ENCODE data around the gene DDAH1.
"Not testable (repeated sequence)": the region's sequence is repeated elsewhere in the genome, so short reads cannot be mapped to it uniquely, and the experiment has no call there.

DDAH1 gene

DNA sequence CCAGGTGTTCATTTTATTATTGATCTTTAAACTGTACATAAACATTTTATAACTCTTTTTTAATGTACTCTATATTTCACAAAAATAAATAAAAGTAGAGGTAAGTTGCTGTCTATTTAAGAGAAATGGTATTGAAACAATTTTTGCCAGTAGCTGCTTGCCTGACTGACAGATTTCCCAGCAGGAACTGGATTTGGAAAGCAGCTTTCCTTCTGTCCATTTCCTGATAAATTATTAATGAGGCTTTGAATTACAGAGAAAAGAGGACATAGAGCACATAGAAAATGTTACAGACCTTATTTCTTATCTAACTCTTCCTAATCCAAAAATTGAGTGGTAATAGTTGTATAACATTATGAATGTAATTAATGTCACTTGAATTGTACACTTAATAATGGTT lies 108.8 kb downstream of the DDAH1 start:
- DNase-seq: no peak

DNA sequence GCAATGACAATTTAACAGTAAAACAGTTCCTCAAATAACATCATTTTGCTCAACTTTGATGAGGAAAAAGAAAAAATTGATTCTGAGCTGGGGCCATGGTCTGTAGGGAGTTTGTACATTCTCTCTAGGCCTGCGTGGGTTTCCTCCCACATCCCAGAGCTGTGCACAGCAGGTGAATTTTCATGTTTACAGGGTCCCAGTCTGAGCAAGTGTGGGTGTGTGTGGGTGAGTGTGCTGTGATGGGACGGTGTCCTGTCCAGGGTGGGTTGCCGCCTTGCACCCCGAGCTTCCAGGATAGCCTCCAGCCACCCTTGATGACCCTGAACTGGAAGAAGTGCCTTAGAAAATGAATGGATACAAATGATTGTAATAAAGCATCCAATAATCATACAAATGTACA lies 112.9 kb downstream of the DDAH1 start:
- DNase-seq: no peak

DNA sequence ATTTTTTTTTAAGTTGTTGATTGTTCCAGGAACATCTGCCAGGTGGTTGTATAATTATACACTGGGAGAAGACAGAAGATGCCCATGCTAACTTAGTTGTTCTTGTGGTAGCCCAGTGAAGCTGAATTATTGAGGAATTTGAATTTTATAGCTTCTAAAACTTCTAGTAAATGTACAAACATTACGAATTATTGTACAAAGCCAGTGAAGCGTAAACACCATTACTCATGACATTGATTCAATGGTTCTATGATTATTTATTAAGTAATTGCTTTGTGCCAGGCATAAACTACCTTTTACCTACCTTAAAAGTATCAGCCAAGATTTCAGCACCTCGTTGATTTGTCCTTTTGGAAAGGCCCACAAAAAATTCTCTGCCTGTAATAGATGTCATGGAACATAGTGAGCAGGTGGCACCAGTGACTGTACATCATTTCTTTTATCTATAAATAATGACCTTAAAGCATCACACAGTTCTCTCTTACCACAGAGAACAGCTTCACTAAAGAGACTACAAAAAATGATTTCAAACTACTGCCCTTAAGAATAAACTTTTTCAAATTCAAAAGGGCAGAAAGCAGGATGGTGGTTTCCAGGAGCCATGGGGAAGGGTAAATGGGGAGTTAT lies 113.6 kb downstream of the DDAH1 start:
- DNase-seq: no peak

- no peak for DNase-seq
These were observed 115.7 kb downstream of the DDAH1 start for GRCh38 chr1:85349224-85349623.

GRCh38 chr1:85347908-85348307 lies 117.1 kb downstream of the DDAH1 start:
- no peak for DNase-seq

DNA sequence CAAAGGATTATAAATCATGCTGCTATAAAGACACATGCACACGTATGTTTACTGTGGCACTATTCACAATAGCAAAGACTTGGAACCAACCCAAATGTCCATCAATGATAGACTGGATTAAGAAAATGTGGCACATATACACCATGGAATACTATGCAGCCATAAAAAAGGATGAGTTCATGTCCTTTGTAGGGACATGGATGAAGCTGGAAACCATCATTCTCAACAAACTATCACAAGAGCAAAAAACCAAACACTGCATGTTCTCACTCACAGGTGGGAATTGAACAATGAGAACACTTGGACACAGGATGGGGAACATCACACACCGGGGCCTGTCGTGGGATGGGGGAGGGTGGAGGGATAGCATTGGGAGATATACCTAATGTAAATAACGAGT lies 117.7 kb downstream of the DDAH1 start:
- not testable (repeated sequence) for DNase-seq

DNA sequence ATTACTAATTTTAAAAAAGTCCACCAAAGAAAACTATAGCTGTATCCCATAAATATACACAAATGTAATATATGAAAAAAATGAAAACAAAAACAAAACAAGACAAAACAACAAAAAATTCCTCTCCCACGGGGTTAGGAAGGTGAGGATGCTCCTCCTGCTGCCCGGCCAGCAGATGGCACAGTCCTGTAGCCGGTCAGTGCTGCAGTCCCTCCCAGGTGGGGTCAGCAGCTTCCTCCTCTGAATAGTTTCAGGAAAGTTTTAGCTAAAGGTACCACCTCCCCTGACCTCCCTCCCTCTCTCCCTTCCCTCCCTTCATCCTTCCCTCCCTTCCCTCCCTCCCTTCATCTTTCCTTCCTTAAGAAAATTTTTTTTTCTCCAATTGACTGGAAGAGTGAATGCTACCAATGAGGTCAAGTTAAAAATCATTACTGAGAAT lies 120.7 kb downstream of the DDAH1 start:
- no peak for DNase-seq

DNA sequence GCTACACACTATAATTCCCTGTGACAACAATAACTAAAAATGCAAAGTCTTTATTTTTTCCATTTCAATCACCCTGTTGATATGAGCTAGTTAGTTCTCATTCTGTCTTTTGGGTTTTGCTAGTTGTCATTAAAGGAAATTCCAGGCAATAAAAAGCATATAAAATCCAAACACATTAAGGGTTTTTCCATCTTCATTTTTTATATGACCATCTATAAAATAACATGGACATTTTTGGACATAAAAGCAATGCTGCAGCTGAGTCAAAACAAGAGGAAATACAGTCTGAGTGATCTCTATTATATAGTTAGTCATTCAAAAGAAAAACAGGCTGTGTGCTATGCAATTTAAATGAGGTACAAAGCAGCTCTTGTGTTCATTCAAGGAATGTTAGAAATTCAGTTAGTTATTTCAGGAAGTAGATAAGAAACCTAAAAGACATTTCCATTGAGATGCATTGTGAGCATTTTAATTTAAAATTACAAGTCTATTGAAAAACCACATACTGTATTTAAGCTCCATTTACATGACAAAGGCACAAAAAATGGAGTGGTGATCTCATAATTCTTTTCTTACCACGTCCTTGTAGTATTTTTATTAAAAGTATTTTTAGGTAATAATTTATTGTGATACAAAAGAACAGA lies 121.2 kb downstream of the DDAH1 start:
- no peak for DNase-seq

DNA sequence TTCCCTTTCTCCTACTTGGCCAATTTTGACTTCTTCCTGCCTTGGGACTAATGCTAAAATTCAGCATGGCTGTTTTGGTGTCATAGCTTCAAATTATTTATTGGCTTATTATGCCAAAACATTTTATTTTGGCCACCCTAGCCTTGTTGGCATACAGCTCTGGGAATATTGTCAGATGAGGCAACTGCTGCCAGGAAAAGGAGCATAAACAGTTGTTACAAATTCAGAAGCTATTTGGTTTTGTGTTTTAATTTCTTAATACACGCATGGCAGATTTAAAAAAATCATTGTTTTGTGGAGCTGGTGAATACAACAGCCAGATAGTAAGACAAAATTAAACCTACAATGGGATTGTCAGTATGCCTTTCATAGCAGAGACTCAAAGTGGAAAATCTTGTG lies 121.7 kb downstream of the DDAH1 start:
- no peak for DNase-seq

- DNase-seq: no peak
These were observed 122.8 kb downstream of the DDAH1 start for GRCh38 chr1:85342207-85342606.

DNA sequence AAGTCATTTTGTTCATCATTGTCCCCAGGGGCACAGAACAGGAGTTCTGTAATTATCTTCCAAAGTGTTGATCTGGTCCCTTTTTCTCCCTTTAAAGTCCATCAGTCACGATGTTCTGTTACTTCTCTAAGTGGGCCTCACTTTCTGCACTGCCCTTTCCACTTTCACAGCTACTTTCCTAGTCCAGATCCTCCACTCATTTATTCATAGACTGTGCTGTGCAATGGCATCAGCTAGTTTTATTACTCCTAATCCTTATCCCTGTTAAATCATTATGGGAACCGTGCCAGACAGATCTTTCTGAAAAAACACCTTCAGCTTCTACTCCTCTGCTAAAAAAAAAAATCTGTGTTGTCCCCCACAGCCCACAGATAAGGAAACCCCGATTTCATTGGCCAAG lies 124.5 kb downstream of the DDAH1 start:
- DNase-seq: no peak

- no peak for DNase-seq
These were observed 125.1 kb downstream of the DDAH1 start for GRCh38 chr1:85339656-85340399.

DNA sequence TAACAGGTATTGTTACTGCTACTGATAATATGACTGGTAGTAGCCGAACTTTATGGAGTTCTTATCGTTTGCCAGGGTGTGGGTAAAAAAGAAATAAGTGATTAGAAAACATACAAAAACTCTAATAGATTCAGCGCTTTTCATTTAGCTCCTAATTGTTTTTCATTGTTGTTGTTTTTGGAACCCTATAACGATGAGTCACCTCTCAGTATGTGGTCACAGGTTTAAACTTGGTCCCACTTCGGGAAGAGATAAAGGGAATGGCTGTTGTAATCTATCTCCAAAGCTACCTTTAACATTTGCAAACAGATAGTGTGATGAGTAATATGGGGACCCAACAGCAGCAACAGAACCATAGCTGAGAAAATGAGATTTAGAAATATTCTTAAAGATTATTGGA lies 125.9 kb downstream of the DDAH1 start:
- no peak for DNase-seq

- peak; percentile 32 for DNase-seq
These were observed 130.0 kb downstream of the DDAH1 start for GRCh38 chr1:85334962-85335361.

DNA sequence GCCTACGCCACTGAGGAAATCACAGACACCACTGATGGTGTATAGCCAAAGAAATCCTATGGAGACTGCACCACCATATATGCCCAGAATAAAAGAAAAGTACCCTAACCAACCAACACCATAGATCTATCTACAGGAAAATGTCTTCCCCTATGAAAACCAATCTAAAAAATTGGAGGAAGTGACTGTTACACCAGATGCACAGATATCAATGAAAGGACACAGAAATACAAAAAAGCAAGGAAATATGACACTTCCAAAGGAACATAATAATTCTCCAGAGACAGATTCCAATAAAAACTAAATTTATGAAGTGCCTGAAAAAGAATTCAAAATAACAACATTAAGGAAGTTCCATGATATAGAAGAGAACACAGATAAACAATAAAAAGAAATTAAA lies 131.8 kb downstream of the DDAH1 start:
- no peak for DNase-seq

DNA sequence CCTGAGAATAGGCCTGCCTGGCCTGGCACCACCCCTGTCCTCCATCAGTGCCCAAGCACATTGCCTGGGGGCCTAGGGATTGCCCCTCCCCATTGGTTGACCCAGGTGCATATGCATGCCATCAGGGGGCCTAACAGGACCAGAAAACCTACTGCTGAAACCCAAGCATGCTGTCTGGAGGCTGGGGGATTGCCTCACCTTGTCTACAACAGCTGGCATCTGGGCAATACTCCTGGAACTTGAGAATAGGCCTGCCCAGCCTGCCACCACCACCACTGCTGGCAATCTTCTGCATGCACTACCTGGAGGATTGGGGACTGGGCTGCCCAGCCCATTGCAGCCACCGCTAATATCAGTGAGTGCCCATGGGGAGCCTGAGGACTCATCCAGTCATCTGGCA lies 132.4 kb downstream of the DDAH1 start:
- no peak for DNase-seq

DNA sequence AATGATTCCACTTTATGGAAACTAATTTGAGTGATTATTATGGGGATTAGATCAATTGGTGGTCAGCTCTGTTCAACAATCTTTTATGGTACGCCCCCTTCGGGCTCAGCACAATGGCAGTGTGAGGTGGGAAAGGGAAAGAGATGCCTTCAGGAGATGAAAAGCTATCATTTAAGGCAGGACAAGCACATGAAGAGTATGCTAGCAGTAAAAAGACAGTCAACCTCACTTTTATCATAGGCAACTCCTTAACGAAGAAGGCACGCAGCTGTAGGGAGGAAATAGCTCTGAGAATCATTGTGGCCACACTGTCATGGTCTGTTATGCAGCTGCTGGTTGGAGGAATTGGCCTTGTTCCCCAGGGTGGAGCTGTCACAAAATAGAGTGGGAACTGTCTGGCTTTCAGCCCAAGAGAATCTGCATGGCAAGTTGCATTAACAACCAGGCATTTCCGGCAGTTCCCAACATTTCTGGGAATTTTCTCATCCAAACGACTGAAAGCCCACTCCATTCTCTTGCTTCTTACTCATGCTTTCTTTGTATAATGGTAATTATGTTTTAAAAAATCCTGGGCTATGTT lies 134.2 kb downstream of the DDAH1 start:
- DNase-seq: no peak

- DNase-seq: no peak
These were observed 134.7 kb downstream of the DDAH1 start for GRCh38 chr1:85330214-85330631.

DNA sequence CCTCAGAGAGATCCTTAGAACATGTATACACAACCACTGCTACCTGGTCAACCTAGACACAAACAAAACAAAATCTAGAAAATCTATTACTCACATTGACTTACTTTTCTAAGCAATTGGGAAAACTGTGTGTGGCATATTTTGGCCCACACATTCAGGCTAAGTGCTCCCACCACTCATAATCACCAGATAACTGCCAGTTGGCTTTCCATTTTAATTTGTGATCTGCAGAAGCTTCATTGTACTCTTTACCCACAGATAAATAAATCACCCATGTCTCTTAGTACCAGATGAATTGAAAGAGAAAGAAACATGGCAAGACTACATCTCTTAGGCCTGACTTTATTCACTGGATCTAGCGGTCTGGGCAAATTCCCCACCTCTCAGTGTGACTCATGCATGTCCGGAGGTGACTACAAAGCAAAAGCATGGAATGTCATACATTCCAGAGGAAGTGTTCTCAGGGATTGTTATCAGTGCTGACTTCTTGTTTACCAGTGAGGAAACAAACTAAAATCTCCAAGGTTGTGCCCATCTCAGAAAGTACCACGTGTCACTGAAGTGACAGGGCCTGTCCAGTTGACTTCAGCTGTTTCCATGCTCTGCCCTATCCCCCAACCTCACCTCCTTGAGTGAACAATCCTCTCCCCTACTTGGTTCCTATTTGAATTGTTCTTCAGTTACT lies 136.1 kb downstream of the DDAH1 start:
- no peak for DNase-seq

DNA sequence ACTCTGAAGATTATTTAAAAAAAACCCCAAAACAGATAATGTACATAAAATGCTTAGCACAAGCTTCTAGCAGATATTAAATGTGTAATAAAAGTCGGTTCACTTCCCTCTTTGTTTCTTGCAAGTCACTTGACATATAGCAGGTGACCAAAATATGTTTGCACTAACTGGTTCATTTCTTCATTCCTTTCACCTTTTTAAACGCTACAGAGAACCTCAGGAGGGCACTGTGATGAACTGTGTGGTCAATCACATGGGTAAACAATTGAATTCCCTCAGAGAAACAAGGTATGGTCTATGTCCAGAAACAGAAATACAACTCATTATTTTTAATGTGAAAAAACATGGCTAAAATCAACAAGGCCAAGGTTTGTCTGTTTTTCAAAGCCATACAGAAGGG lies 137.2 kb downstream of the DDAH1 start:
- no peak for DNase-seq

DNA sequence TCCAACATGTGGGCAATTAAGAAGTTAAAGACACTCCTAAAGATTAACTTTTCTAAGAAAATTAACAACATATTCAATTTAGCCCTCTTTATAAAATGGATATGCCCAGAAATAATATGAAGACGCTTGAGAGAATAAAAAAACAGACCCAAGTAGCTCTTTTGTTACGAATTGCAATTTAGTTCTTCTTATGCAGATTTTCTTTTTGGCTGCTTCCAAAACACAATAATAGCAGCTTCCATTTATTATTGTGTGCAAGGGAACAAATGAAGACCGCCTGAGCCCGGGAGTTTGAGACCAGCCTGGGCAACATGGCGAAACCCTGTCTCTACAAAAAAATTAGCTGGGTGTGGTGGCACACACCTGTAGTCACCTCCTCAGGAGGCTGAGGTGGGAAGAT lies 138.1 kb downstream of the DDAH1 start:
- DNase-seq: no peak

DNA sequence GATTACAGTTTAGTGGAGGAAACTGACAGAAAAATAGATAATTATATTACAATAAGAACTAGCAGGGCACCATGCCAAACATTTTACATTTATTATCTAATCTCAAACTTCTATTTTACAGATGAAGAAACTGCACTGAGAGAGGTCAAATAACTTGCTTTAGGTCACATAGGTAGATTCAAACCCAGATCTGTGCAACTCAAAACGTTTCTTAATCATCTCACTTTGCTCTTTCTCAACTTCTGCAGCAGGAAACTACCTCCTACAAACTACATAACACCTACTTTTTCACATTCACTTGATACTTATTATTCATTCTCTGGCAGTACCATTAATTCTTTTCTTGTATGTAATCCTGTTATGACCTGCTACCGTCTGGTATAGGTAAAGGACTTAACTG lies 138.6 kb downstream of the DDAH1 start:
- DNase-seq: no peak

DNA sequence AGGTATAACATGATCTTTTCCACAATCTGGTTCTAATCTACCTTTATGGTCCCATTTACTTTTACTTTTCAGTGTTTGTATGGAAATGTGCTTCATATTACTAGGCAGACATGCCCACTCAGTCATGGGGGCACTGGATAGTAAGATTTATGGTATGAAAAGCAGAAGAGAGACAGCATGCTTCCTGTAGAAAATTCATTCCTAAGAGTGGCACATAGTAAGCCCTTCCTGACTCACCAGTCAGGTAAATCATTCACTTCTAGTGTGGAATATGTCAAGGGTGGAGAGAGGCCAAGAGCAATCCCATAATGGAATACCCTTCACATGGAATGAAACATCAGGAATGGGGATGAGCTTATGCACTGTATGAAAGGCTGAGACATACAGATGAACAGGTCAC lies 139.0 kb downstream of the DDAH1 start:
- no peak for DNase-seq
